K562 (cell line): ENCODE results near the gene BEND5. TPM values are rescaled to one million over a fixed set of nuclear protein-coding genes. Genes with fewer than 3 reads are reported as not detected.

Experiments used
- ATAC-seq: fragments of 200-7000 bp; cut with Tn5 transposase; 3 replicates; pipeline ENCODE4 v1.9.1; 2020; ENCODE audit warnings: moderate library complexity
- BruUV-seq: library from RNA; stranded (reverse); fragments of 400-500 nt; replicated peaks from 2 replicates; lab custom pipeline; 2021; lab: Mats Ljungman, UMichigan
- CTCF ChIA-PET: fragments of 300-600 bp; formaldehyde crosslinking; extraction: SDS; loops from one replicate; lab custom pipeline; 2021; ENCODE audit warnings: low intra/inter-chr PET ratio; lab: Yijun Ruan, JAX
- POLR2A ChIA-PET: fragments of 300-600, 350-650 bp; sonication (Branson Sonifier 250); formaldehyde crosslinking; extraction: SDS; loops from one replicate; lab custom pipeline; 2021; ENCODE audit warnings: antibody characterized with exemption, inconsistent platforms; lab: Yijun Ruan, JAX
- DNase-seq, 4 experiments: peaks; one replicate each; pipeline versions ENCODE4 v3.0.0 to v3.0.0-alpha.2; 2011 to 2018; ENCODE audit warnings: low spot score in 3 of 4, mixed read lengths in 3 of 4; ENCODE audit errors: extremely low read depth in 1 of 4
- FAIRE-seq: peaks from 2 replicates; lab custom pipeline; 2011; peaks lifted over from hg19 to GRCh38; lab: Jason Lieb, UNC
- H2AFZ ChIP-seq: 2 replicates; pipeline ENCODE4 v1.6.0; 2011; ENCODE audit warnings: low read depth, low read length, control low read depth, inconsistent platforms
- H3K27ac ChIP-seq: fragments of 200-600 bp; 3 replicates; pipeline ENCODE4 v1.8.0; 2011; ENCODE audit warnings: low read depth, mild to moderate bottlenecking, control low read depth, inconsistent platforms, low read length, moderate library complexity, mixed read lengths; ENCODE audit errors: extremely low read depth
- H3K27me3 ChIP-seq, 2 experiments: fragments of 300-600 bp in 1 of 2; 2 replicates in 1 of 2; 3 replicates in 1 of 2; pipeline versions ENCODE4 v1.6.0 to v1.8.0; 2011; ENCODE audit warnings: inconsistent platforms in 2 of 2, low read length in 2 of 2, mild to moderate bottlenecking in 1 of 2, mixed read lengths in 1 of 2, moderate library complexity in 1 of 2; ENCODE audit not compliant: control insufficient read depth in 2 of 2, insufficient read depth in 2 of 2
- H3K36me3 ChIP-seq: fragments of 300-600 bp; 3 replicates; pipeline ENCODE4 v1.8.0; 2011; ENCODE audit warnings: mild to moderate bottlenecking, low read length, inconsistent platforms; ENCODE audit not compliant: control insufficient read depth, insufficient read depth
- H3K4me1 ChIP-seq, 2 experiments: fragments of 200-600 bp in 1 of 2; replicated peaks in 1 of 2; 2 replicates in 1 of 2; 3 replicates in 1 of 2; pipeline versions ENCODE4 v1.5.1 to v1.8.0; 2011; ENCODE audit warnings: inconsistent platforms in 2 of 2, low read length in 2 of 2, mild to moderate bottlenecking in 1 of 2, mixed read lengths in 1 of 2, moderate library complexity in 1 of 2; ENCODE audit not compliant: control insufficient read depth in 2 of 2, insufficient read depth in 2 of 2
- H3K4me2 ChIP-seq: 2 replicates; pipeline ENCODE4 v1.6.1; 2011; ENCODE audit warnings: low read length, control low read depth, inconsistent platforms, mixed read lengths; ENCODE audit not compliant: insufficient read depth
- H3K4me3 ChIP-seq: fragments of 200-600 bp; sonication (generic), shearing (Covaris generic); 2 replicates; pipeline ENCODE4 v1.5.1; 2016; ENCODE audit warnings: control low read depth, inconsistent platforms
- H3K79me2 ChIP-seq: fragments of 200-600 bp; 3 replicates; pipeline ENCODE4 v1.8.0; 2011; ENCODE audit warnings: low read length, inconsistent platforms; ENCODE audit not compliant: control insufficient read depth, insufficient read depth
- H3K9ac ChIP-seq, 2 experiments: 2 replicates each; pipeline versions ENCODE4 v1.6.0 to v1.6.1; 2011; ENCODE audit warnings: low read depth in 2 of 2, low read length in 2 of 2, control low read depth in 1 of 2, inconsistent platforms in 1 of 2, mild to moderate bottlenecking in 1 of 2, mixed read lengths in 1 of 2; ENCODE audit not compliant: insufficient read depth in 1 of 2
- H3K9me1 ChIP-seq: one replicate; pipeline ENCODE4 v1.6.0; 2011; ENCODE audit warnings: inconsistent platforms, mild to moderate bottlenecking, low read length, moderate library complexity; ENCODE audit not compliant: control insufficient read depth, insufficient read depth
- H3K9me3 ChIP-seq: replicated peaks from 2 replicates; pipeline ENCODE4 v1.5.1; 2011; ENCODE audit warnings: low read depth, low read length, inconsistent platforms; ENCODE audit not compliant: control insufficient read depth, insufficient read depth
- H4K20me1 ChIP-seq: replicated peaks from 2 replicates; pipeline ENCODE4 v1.6.1; 2011; ENCODE audit warnings: low read length, inconsistent platforms, mixed read lengths; ENCODE audit not compliant: control insufficient read depth, insufficient read depth
- HINFP ChIP-seq: fragments of 450-650 bp; conservative IDR thresholded peaks from 2 replicates; pipeline ENCODE4 v1.6.1; 2016; ENCODE audit warnings: missing genetic modification characterization, low read depth, mild to moderate bottlenecking, control low read depth, missing compliant biosample characterization
- PHF8 ChIP-seq: fragments of 200-600 bp; sonication (generic); IDR thresholded peaks from 2 replicates; pipeline ENCODE4 v1.6.1; 2012; ENCODE audit warnings: mixed run types, mild to moderate bottlenecking, inconsistent platforms, low read length, moderate library complexity, borderline replicate concordance
- PRMT5 ChIP-seq: sonication (generic); formaldehyde crosslinking; IDR thresholded peaks from 2 replicates; pipeline ENCODE4 v1.5.0; 2020; ENCODE audit warnings: missing genetic modification reagents
- RAD21 ChIP-seq, 2 experiments: fragments of 250-450 bp in 1 of 2; fragments of 450-650 bp in 1 of 2; sonication (Bioruptor Pico) in 1 of 2; formaldehyde crosslinking in 1 of 2; IDR thresholded peaks in 1 of 2; conservative IDR thresholded peaks in 1 of 2; 2 replicates each; pipeline versions ENCODE4 v1.4.0 to v1.8.0; 2020 to 2022; ENCODE audit warnings: mild to moderate bottlenecking in 2 of 2, moderate library complexity in 1 of 2
- SUPT5H ChIP-seq: fragments of 450-650 bp; IDR thresholded peaks from 2 replicates; pipeline ENCODE4 v1.6.1; 2016
- TAF1 ChIP-seq: IDR thresholded peaks from 2 replicates; pipeline ENCODE4 v1.6.1; 2011; ENCODE audit warnings: mild to moderate bottlenecking, low read length, moderate library complexity; ENCODE audit not compliant: insufficient read depth, control insufficient read depth, severe bottlenecking; ENCODE audit errors: extremely low read depth
- TRIM28 ChIP-seq: fragments of 450-650 bp; IDR thresholded peaks from 2 replicates; pipeline ENCODE4 v1.6.1; 2017
- ZNF23 ChIP-seq: fragments of 250-450 bp; sonication (Bioruptor Pico); IDR thresholded peaks from 2 replicates; pipeline ENCODE4 v1.4.0; 2020; ENCODE audit warnings: mild to moderate bottlenecking
- in situ Hi-C: fragments of 300-500 bp; cut with MboI; formaldehyde crosslinking; loops from 4 replicates; pipeline ENCODE4 v1.15.0; 2018; ENCODE audit warnings: inconsistent platforms, mixed read lengths
- intact Hi-C: fragments of 100-400 bp; cut with micrococcal nuclease; formaldehyde crosslinking; loops from 2 replicates; pipeline ENCODE4 v1.14.2; 2022
- polyA plus RNA-seq, 8 experiments: library from polyadenylated mRNA; depleted of rRNA in 4 of 8; stranded (reverse) in 5 of 8; unstranded in 3 of 8; fragments of >200 nt; fragmentation: Nextera tagmentation in 2 of 8; fragmentation: Illumina TruSeq in 1 of 8; extraction: Ambion mirVana in 2 of 8; extraction: Trizol in 1 of 8; gene quantifications; 2 replicates each; pipeline versions ENCODE4 v1.2.1 to v1.2.3, GENCODE V29; 2011 to 2014; ENCODE audit warnings: inconsistent platforms in 1 of 8, missing spikeins in 1 of 8
- total RNA-seq, 7 experiments: library from RNA; depleted of rRNA in 6 of 7; stranded (reverse); fragments of >200 nt in 6 of 7; fragmentation: Illumina TruSeq in 2 of 7; extraction: Trizol in 2 of 7; gene quantifications; 2 replicates each; pipeline versions ENCODE4 v1.2.1 to v1.2.3, GENCODE V29; 2011 to 2021; ENCODE audit warnings: low replicate concordance in 1 of 7
- TF ChIP-seq, protein P1 (sequence below): fragments of 250-450 bp; sonication (Bioruptor Pico); IDR thresholded peaks from 2 replicates; pipeline ENCODE4 v1.4.0; 2020; ENCODE audit warnings: borderline replicate concordance
- TF ChIP-seq, protein P2 (sequence below): fragments of 150-350 bp; IDR thresholded peaks from 2 replicates; pipeline ENCODE4 v1.6.1; 2014; ENCODE audit warnings: low read depth, mild to moderate bottlenecking, low read length, borderline replicate concordance

The BEND5 gene
- total and polyA plus RNA-seq, 9 of the 15 experiments (the other 6 are each of a cell fraction or from before 2014, with no cell fraction given) = not detected

DNA sequence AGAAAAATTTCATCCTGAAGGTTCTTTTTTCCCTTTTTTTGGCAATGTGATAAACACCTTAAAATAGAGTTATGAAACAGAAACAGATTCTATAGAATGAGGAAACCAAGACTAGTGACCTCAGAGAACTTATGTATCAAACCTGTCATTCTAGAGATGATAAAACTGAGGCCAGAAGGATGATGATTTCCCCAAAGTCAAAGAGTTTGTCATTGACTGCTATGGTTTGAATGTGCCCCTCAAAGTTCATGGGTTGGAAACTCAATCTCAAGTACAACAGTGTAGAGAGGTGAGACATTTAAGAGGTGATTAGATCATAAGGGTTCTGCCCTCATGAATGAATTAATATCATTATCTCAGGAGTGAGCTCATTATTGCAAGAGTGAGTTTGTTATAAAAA lies 13.7 kb upstream of the BEND5 start:
- H4K20me1 ChIP-seq = no peaks in the 10 kb centered on the region
- no peak for FAIRE-seq
- no peak for DNase-seq
- ATAC-seq = no peak
- intact Hi-C loops (no loop called here), in situ Hi-C loops (no loop called here)
- ChIA-PET POLR2A (no interaction called here), CTCF (no interaction called here)
- no peaks in the 10 kb centered on the region for H3K9me1 ChIP-seq
- no peak overlapping the region for H2AFZ ChIP-seq
- no TSS peak for BruUV-seq
- H3K9me3 ChIP-seq = no peaks in the 10 kb centered on the region
- no peak overlapping the region for H3K27ac ChIP-seq
- no peak overlapping the region for H3K4me2 ChIP-seq
- no peak overlapping the region for H3K4me3 ChIP-seq
- H3K27me3 ChIP-seq = no peaks in the 10 kb centered on the region
- no peak overlapping the region for H3K9ac ChIP-seq
- no peaks in the 10 kb centered on the region for H3K36me3 ChIP-seq
- no peaks in the 10 kb centered on the region for H3K4me1 ChIP-seq
- TF ChIP-seq, protein P1, sequence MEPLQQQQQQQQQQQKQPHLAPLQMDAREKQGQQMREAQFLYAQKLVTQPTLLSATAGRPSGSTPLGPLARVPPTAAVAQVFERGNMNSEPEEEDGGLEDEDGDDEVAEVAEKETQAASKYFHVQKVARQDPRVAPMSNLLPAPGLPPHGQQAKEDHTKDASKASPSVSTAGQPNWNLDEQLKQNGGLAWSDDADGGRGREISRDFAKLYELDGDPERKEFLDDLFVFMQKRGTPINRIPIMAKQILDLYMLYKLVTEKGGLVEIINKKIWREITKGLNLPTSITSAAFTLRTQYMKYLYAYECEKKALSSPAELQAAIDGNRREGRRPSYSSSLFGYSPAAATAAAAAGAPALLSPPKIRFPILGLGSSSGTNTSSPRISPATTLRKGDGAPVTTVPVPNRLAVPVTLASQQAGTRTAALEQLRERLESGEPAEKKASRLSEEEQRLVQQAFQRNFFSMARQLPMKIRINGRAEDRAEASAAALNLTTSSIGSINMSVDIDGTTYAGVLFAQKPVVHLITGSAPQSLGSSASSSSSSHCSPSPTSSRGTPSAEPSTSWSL (CRISPR knock-in tag) = no peak
- no peak for TF ChIP-seq PHF8
- TF ChIP-seq, protein P2, sequence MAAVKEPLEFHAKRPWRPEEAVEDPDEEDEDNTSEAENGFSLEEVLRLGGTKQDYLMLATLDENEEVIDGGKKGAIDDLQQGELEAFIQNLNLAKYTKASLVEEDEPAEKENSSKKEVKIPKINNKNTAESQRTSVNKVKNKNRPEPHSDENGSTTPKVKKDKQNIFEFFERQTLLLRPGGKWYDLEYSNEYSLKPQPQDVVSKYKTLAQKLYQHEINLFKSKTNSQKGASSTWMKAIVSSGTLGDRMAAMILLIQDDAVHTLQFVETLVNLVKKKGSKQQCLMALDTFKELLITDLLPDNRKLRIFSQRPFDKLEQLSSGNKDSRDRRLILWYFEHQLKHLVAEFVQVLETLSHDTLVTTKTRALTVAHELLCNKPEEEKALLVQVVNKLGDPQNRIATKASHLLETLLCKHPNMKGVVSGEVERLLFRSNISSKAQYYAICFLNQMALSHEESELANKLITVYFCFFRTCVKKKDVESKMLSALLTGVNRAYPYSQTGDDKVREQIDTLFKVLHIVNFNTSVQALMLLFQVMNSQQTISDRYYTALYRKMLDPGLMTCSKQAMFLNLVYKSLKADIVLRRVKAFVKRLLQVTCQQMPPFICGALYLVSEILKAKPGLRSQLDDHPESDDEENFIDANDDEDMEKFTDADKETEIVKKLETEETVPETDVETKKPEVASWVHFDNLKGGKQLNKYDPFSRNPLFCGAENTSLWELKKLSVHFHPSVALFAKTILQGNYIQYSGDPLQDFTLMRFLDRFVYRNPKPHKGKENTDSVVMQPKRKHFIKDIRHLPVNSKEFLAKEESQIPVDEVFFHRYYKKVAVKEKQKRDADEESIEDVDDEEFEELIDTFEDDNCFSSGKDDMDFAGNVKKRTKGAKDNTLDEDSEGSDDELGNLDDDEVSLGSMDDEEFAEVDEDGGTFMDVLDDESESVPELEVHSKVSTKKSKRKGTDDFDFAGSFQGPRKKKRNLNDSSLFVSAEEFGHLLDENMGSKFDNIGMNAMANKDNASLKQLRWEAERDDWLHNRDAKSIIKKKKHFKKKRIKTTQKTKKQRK = no peak
- TF ChIP-seq ZNF23 (CRISPR knock-in tag) = no peak
- no peak for TF ChIP-seq SUPT5H
- TF ChIP-seq TAF1 = no peak
- no peak for TF ChIP-seq HINFP
- TF ChIP-seq PRMT5 (CRISPR knock-in tag) = no peak
- TF ChIP-seq RAD21 (CRISPR knock-in tag; conservative IDR thresholded peaks at IDR 0.05 in 1 of 2, IDR thresholded peaks at IDR 0.05 in 1 of 2) = no peak
- TF ChIP-seq TRIM28 = no peak
- no peaks in the 10 kb centered on the region for H3K79me2 ChIP-seq
